ENCODE measurements around the gene RAB7A.

RAB7A gene

GRCh38 chr3:128736601-128737000 lies 10.6 kb downstream of the RAB7A start:
- CTCF ChIA-PET, result interaction anchor here (0.6 kb wide), 1 partner anchor 17 kb away, joined by 3 read pairs; no protein-coding TSS in a partner anchor
- no peak for DNase-seq (ENCODE audit: extremely low spot score)
- TF ChIP-seq BHLHE40 (IDR thresholded peaks at IDR 0.05; ENCODE audit: borderline replicate concordance) (no peak), FOXM1 (IDR thresholded peaks at IDR 0.05; ENCODE audit: borderline replicate concordance) (no peak), ARNT (IDR thresholded peaks at IDR 0.05) (no peak), SP1 (IDR thresholded peaks at IDR 0.05) (no peak), ELF4 (IDR thresholded peaks at IDR 0.05) (no peak), L3MBTL2 (conservative IDR thresholded peaks at IDR 0.05) (no peak), TARDBP (IDR thresholded peaks at IDR 0.05) (no peak), ZNF384 (IDR thresholded peaks at IDR 0.05) (no peak)
- POLR2A ChIA-PET, result no interaction called here

DNA sequence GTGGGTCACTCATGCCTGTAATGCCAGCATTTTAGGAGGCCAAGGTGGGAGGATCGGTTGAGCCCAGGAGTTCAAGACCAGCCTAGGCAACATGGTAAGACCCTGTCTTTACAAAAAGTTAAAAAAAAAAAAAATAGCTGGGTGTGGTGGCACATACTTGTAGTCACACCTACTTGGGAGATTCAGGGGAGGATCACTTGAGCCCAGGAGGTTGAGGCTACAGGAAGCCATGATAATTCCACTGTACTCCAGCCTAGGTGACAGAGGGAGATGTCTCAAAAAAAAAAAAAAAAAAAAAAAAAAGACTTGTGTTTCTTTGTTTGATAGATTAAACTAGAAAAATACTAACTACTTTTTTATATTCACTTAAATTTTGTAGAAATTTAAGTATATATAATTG lies 14.6 kb downstream of the RAB7A start:
- ChIA-PET CTCF (no interaction called here), POLR2A (no interaction called here)
- DNase-seq (ENCODE audit: extremely low spot score), result no peak
- no peak for TF ChIP-seq L3MBTL2 (conservative IDR thresholded peaks at IDR 0.05)
- no peak for TF ChIP-seq ELF4 (IDR thresholded peaks at IDR 0.05)
- TF ChIP-seq FOXA1 (IDR thresholded peaks at IDR 0.05), result no peak
- no peak for TF ChIP-seq ZNF384 (IDR thresholded peaks at IDR 0.05)
- no peak for TF ChIP-seq CTBP1 (IDR thresholded peaks at IDR 0.05; ENCODE audit: borderline replicate concordance)
- TF ChIP-seq FOXK2 (IDR thresholded peaks at IDR 0.05), result no peak
- no peak for TF ChIP-seq ARNT (IDR thresholded peaks at IDR 0.05)
- TF ChIP-seq FOXM1 (IDR thresholded peaks at IDR 0.05; ENCODE audit: borderline replicate concordance), result no peak
- TF ChIP-seq, protein P1, sequence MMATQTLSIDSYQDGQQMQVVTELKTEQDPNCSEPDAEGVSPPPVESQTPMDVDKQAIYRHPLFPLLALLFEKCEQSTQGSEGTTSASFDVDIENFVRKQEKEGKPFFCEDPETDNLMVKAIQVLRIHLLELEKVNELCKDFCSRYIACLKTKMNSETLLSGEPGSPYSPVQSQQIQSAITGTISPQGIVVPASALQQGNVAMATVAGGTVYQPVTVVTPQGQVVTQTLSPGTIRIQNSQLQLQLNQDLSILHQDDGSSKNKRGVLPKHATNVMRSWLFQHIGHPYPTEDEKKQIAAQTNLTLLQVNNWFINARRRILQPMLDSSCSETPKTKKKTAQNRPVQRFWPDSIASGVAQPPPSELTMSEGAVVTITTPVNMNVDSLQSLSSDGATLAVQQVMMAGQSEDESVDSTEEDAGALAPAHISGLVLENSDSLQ (IDR thresholded peaks at IDR 0.05), result no peak
- TF ChIP-seq TARDBP (IDR thresholded peaks at IDR 0.05), result no peak
- TF ChIP-seq NFRKB (IDR thresholded peaks at IDR 0.05), result no peak
- no peak for TF ChIP-seq HDGF (IDR thresholded peaks at IDR 0.05; ENCODE audit: borderline replicate concordance)
- TF ChIP-seq BHLHE40 (IDR thresholded peaks at IDR 0.05; ENCODE audit: borderline replicate concordance), result no peak
- TF ChIP-seq SP1 (IDR thresholded peaks at IDR 0.05), result no peak

DNA sequence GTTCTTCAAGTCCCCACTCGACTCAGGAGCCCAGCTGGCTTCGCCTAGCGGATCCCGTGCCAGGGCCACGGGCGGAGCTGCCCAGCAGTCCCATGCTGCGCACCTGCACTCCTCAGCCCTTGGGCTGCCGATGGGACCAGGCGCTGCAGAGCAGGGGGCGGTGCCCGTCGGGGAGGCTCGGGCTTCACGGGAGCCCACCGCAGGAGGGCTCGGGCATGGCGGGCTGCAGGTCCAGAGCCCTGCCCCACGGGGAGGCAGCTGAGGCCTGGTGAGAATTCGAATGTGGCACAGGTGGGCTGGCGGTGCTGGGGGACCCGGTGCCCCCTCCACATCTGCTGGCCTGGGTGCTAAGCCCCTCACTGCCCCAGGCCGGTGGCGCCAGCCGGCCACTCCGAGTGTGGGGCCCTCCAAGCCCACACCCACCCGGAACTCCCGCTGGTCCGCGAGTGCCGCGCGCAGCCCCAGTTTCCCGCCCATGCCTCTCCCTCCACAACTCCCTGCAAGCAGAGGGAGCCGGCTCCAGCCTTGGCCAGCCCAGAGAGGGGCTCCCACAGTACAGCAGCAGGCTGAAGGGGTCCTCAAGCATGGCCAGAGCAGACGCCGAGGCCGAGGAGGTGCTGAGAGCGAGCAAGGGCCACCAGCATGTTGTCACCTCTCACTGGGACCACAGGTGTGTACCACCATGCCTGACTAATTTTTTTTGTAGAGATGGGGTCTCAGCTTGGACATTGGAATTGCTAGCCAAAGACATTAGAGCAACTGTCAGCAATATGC lies 17.0 kb downstream of the RAB7A start:
- ChIA-PET CTCF (no interaction called here), POLR2A (no interaction called here)
- DNase-seq (ENCODE audit: extremely low spot score), result no peak

GRCh38 chr3:128745742-128746141 lies 19.8 kb downstream of the RAB7A start:
- TF ChIP-seq FOXK2 (IDR thresholded peaks at IDR 0.05), result no peak
- ChIA-PET POLR2A (no interaction called here), CTCF (interaction anchor here (1.0 kb wide), 1 partner anchor 10 kb away, joined by 3 read pairs; no protein-coding TSS in a partner anchor)
- no peak for DNase-seq (ENCODE audit: extremely low spot score)

More for the DNA sequence above, 17.0 kb downstream of the RAB7A start:
- TF ChIP-seq FOXM1 (IDR thresholded peaks at IDR 0.05; ENCODE audit: borderline replicate concordance) (no peak), ELF4 (IDR thresholded peaks at IDR 0.05) (no peak), FOXA1 (IDR thresholded peaks at IDR 0.05) (no peak), LEF1 (IDR thresholded peaks at IDR 0.05; ENCODE audit: borderline replicate concordance) (no peak), ZNF384 (IDR thresholded peaks at IDR 0.05) (no peak), FOXK2 (IDR thresholded peaks at IDR 0.05) (no peak), ARNT (IDR thresholded peaks at IDR 0.05) (no peak), NFRKB (IDR thresholded peaks at IDR 0.05) (no peak), SUZ12 (IDR thresholded peaks at IDR 0.05) (no peak), TARDBP (IDR thresholded peaks at IDR 0.05) (no peak), SP1 (IDR thresholded peaks at IDR 0.05) (no peak), L3MBTL2 (conservative IDR thresholded peaks at IDR 0.05) (no peak), HDGF (IDR thresholded peaks at IDR 0.05; ENCODE audit: borderline replicate concordance) (no peak), CTBP1 (IDR thresholded peaks at IDR 0.05; ENCODE audit: borderline replicate concordance) (no peak)
- TF ChIP-seq, protein P1 (IDR thresholded peaks at IDR 0.05), result no peak

- TF ChIP-seq SUZ12 (IDR thresholded peaks at IDR 0.05) (no peak), NFRKB (IDR thresholded peaks at IDR 0.05) (no peak), FOXK2 (IDR thresholded peaks at IDR 0.05) (no peak), SP1 (IDR thresholded peaks at IDR 0.05) (no peak), FOXM1 (IDR thresholded peaks at IDR 0.05; ENCODE audit: borderline replicate concordance) (no peak), CTBP1 (IDR thresholded peaks at IDR 0.05; ENCODE audit: borderline replicate concordance) (no peak), ELF4 (IDR thresholded peaks at IDR 0.05) (no peak), BHLHE40 (IDR thresholded peaks at IDR 0.05; ENCODE audit: borderline replicate concordance) (no peak), HDGF (IDR thresholded peaks at IDR 0.05; ENCODE audit: borderline replicate concordance) (no peak), LEF1 (IDR thresholded peaks at IDR 0.05; ENCODE audit: borderline replicate concordance) (no peak), TARDBP (IDR thresholded peaks at IDR 0.05) (no peak), FOXA1 (IDR thresholded peaks at IDR 0.05) (no peak), L3MBTL2 (conservative IDR thresholded peaks at IDR 0.05) (no peak)
- TF ChIP-seq, protein P1 (IDR thresholded peaks at IDR 0.05), result no peak
- ChIA-PET POLR2A (no interaction called here), CTCF (interaction anchor here (0.6 to 1.0 kb wide), 4 partner anchors 9 to 66 kb away, joined by 3 read pairs; no protein-coding TSS in a partner anchor)
- no peak for DNase-seq (ENCODE audit: extremely low spot score)
Observed at GRCh38 chr3:128746881-128747280, 20.9 kb downstream of the RAB7A start.

DNA sequence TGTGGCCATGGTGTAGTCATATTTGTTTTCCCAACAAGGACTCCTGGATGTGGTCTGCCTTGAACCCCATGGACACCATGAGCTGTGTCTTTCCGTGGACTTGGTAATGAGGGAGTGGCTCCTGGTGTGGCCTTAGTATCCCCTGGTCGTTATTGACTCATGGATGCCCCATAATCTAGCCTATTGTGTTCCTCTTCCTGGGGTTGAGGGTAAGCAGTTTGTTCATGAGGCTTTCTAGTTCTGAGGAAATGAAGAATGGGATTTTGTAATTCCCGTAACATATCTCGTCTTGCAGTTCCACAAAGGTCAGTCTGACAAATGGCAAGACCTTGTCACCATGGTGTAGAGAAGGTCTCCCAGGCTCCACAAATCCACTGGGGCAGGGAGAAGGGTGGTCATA lies 22.6 kb downstream of the RAB7A start:
- ChIA-PET POLR2A (no interaction called here), CTCF (no interaction called here)
- DNase-seq (ENCODE audit: extremely low spot score), result no peak
- no peak for TF ChIP-seq SUZ12 (IDR thresholded peaks at IDR 0.05)
- no peak for TF ChIP-seq LEF1 (IDR thresholded peaks at IDR 0.05; ENCODE audit: borderline replicate concordance)
- TF ChIP-seq SP1 (IDR thresholded peaks at IDR 0.05), result no peak
- no peak for TF ChIP-seq FOXA1 (IDR thresholded peaks at IDR 0.05)
- no peak for TF ChIP-seq ARNT (IDR thresholded peaks at IDR 0.05)
- TF ChIP-seq TARDBP (IDR thresholded peaks at IDR 0.05), result no peak
- TF ChIP-seq NFRKB (IDR thresholded peaks at IDR 0.05), result no peak
- TF ChIP-seq, protein P1 (IDR thresholded peaks at IDR 0.05), result no peak
- TF ChIP-seq L3MBTL2 (conservative IDR thresholded peaks at IDR 0.05), result no peak
- TF ChIP-seq CTBP1 (IDR thresholded peaks at IDR 0.05; ENCODE audit: borderline replicate concordance), result no peak
- TF ChIP-seq ELF4 (IDR thresholded peaks at IDR 0.05), result no peak
- no peak for TF ChIP-seq FOXM1 (IDR thresholded peaks at IDR 0.05; ENCODE audit: borderline replicate concordance)
- TF ChIP-seq FOXK2 (IDR thresholded peaks at IDR 0.05), result no peak
- TF ChIP-seq ZNF384 (IDR thresholded peaks at IDR 0.05), result no peak
- no peak for TF ChIP-seq HDGF (IDR thresholded peaks at IDR 0.05; ENCODE audit: borderline replicate concordance)

Measured in HEK293T (cell line).